ENCODE data around the gene EFCAB8. TPM values are rescaled to one million over a fixed set of nuclear protein-coding genes. Genes with fewer than 3 reads are reported as not detected.
"Not testable (repeated sequence)": the region's sequence is repeated elsewhere in the genome, so short reads cannot be mapped to it uniquely, and the experiment has no call there.

The EFCAB8 gene
- total RNA-seq, 1 donor from 2014 or later = not detected

GRCh38 chr20:32903666-32904175 is 45.0 kb downstream of the EFCAB8 start:
- Histone ChIP-seq H3K4me1 (no peaks in the 10 kb centered on the region), H3K27me3 (no peaks in the 10 kb centered on the region), H3K36me3 (no peaks in the 10 kb centered on the region), H3K9me3 (no peaks in the 10 kb centered on the region), H3K27ac (no peak overlapping the region), H3K4me3 (no peak overlapping the region)
- no peak for TF ChIP-seq POLR2A (IDR thresholded peaks at IDR 0.05)
- TF ChIP-seq POLR2AphosphoS5 (IDR thresholded peaks at IDR 0.05; ENCODE audit: insufficient read depth in 1 of 2, low read depth in 1 of 2) = no peak
- TF ChIP-seq, protein P1, sequence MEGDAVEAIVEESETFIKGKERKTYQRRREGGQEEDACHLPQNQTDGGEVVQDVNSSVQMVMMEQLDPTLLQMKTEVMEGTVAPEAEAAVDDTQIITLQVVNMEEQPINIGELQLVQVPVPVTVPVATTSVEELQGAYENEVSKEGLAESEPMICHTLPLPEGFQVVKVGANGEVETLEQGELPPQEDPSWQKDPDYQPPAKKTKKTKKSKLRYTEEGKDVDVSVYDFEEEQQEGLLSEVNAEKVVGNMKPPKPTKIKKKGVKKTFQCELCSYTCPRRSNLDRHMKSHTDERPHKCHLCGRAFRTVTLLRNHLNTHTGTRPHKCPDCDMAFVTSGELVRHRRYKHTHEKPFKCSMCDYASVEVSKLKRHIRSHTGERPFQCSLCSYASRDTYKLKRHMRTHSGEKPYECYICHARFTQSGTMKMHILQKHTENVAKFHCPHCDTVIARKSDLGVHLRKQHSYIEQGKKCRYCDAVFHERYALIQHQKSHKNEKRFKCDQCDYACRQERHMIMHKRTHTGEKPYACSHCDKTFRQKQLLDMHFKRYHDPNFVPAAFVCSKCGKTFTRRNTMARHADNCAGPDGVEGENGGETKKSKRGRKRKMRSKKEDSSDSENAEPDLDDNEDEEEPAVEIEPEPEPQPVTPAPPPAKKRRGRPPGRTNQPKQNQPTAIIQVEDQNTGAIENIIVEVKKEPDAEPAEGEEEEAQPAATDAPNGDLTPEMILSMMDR (IDR thresholded peaks at IDR 0.05) = no peak
- intact Hi-C loops (cut with DNase I) = loop anchor here (10.0 kb wide), 1 partner anchor 391 kb away; no protein-coding TSS in a partner anchor
- DNase-seq (ENCODE audit: extremely low spot score in 2 of 2) = no peak

GRCh38 chr20:32904678-32905077 is 46.0 kb downstream of the EFCAB8 start:
- not testable (repeated sequence) for H3K9me3 ChIP-seq; H3K4me1 ChIP-seq; DNase-seq (ENCODE audit: extremely low spot score in 2 of 2); H3K27me3 ChIP-seq; H3K36me3 ChIP-seq; H3K4me3 ChIP-seq; H3K27ac ChIP-seq
- intact Hi-C loops (cut with DNase I) = loop anchor here (10.0 kb wide), 1 partner anchor 390 kb away; no protein-coding TSS in a partner anchor

DNA sequence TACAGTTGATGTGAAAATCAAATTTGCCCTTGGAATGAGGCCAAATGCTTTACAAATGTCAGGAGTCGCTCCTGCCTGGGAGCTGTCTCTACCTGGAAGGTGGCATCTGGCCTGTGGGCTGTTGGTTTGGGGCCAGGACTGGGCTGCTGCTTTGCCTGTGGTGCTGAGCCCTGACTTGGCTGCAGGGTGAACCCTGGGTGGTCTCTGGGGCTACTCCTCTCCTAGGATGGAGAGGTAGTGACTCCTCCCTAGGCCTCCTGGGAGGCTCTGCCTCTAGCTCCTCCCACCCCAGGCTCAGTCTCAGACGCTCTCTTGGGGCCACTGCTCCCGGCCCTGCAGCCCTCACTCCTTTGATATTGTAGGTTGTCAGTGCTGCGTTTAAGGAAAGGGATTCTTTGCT is 47.5 kb downstream of the EFCAB8 start:
- H3K27me3 ChIP-seq = no peaks in the 10 kb centered on the region
- TF ChIP-seq POLR2AphosphoS5 (IDR thresholded peaks at IDR 0.05; ENCODE audit: insufficient read depth in 1 of 2, low read depth in 1 of 2) (no peak), POLR2A (IDR thresholded peaks at IDR 0.05) (no peak)
- TF ChIP-seq, protein P1 (IDR thresholded peaks at IDR 0.05) = no peak
- no peaks in the 10 kb centered on the region for H3K36me3 ChIP-seq
- no peak overlapping the region for H3K4me3 ChIP-seq
- no peak overlapping the region for H3K27ac ChIP-seq
- intact Hi-C loops (cut with DNase I) = loop anchor here (10.0 kb wide), 1 partner anchor 389 kb away; no protein-coding TSS in a partner anchor
- no peaks in the 10 kb centered on the region for H3K4me1 ChIP-seq
- H3K9me3 ChIP-seq = no peaks in the 10 kb centered on the region
- DNase-seq (ENCODE audit: extremely low spot score in 2 of 2) = no peak

GRCh38 chr20:32906871-32907495 is 48.3 kb downstream of the EFCAB8 start:
- intact Hi-C loops (cut with DNase I) = loop anchor here (10.0 kb wide), 1 partner anchor 388 kb away; no protein-coding TSS in a partner anchor
- TF ChIP-seq POLR2AphosphoS5 (IDR thresholded peaks at IDR 0.05; ENCODE audit: insufficient read depth in 1 of 2, low read depth in 1 of 2) (no peak), POLR2A (IDR thresholded peaks at IDR 0.05) (no peak)
- TF ChIP-seq, protein P1 (IDR thresholded peaks at IDR 0.05) = no peak
- H3K27ac ChIP-seq = no peak overlapping the region

GRCh38 chr20:32907886-32908285 is 49.2 kb downstream of the EFCAB8 start:
- Histone ChIP-seq H3K27ac (no peak overlapping the region), H3K27me3 (no peaks in the 10 kb centered on the region), H3K9me3 (no peaks in the 10 kb centered on the region), H3K4me1 (no peaks in the 10 kb centered on the region), H3K36me3 (no peaks in the 10 kb centered on the region), H3K4me3 (no peak overlapping the region)
- no peak for DNase-seq (ENCODE audit: extremely low spot score in 2 of 2)
- intact Hi-C loops (cut with DNase I) = loop anchor here (10.0 kb wide), 1 partner anchor 387 kb away; no protein-coding TSS in a partner anchor
- TF ChIP-seq, protein P1 (IDR thresholded peaks at IDR 0.05) = no peak
- TF ChIP-seq POLR2A (IDR thresholded peaks at IDR 0.05) = no peak
- TF ChIP-seq POLR2AphosphoS5 (IDR thresholded peaks at IDR 0.05; ENCODE audit: insufficient read depth in 1 of 2, low read depth in 1 of 2) = no peak

More at GRCh38 chr20:32906871-32907495, 48.3 kb downstream of the EFCAB8 start:
- no peaks in the 10 kb centered on the region for H3K36me3 ChIP-seq
- no peak overlapping the region for H3K4me3 ChIP-seq
- no peaks in the 10 kb centered on the region for H3K9me3 ChIP-seq
- DNase-seq (ENCODE audit: extremely low spot score in 2 of 2) = no peak
- H3K4me1 ChIP-seq = no peaks in the 10 kb centered on the region
- no peaks in the 10 kb centered on the region for H3K27me3 ChIP-seq

Data from vagina (tissue), 2 donors.